GM19463 (cell line): ENCODE results near the gene WNK4.
"Not testable (repeated sequence)": the region's sequence is repeated elsewhere in the genome, so short reads cannot be mapped to it uniquely, and the experiment has no call there.

Source experiments
- ATAC-seq: cut with Tn5 transposase; IDR thresholded peaks from one replicate; pipeline ENCODE4 v1.9.1; 2021; ENCODE audit warnings: mild to moderate bottlenecking, moderate library complexity; ENCODE audit not compliant: unreplicated experiment

WNK4 gene

DNA sequence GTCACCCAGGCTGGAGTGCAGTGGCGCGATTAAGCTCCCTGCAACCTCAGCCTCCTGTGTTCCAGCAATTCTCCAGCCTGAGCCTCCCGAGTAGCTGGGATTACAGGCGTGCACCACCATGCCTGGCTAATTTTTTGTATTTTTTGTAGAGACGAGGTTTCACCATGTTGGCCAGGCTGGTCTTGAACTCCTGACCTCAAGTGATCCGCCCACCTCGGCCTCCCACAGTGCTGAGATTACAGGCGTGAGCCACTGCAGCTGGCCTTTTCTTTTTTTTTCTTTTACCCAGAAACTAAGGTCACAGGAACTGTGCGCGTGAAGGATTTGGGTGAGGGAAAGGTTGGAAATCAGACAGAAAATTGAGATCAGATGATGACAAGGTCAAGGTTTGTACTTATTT, 10.4 kb upstream of the WNK4 start:
- not testable (repeated sequence) for ATAC-seq

DNA sequence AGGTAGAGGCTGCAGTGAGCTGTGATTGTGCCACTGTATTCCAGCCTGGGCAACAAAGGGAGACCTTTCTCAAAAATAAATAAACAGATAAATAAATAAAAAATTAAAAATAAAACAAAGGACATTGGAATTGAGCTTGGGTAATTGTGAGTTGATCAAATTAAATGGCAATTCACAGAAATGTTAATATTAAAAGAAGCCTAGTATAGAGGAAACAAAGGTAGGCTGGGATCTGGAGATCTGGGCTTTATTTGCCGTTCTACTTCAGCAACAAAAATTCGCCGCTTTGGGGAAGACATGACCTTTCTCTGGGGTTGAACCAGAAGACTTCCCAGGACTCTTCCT, 7.5 kb upstream of the WNK4 start:
- no peak for ATAC-seq

DNA sequence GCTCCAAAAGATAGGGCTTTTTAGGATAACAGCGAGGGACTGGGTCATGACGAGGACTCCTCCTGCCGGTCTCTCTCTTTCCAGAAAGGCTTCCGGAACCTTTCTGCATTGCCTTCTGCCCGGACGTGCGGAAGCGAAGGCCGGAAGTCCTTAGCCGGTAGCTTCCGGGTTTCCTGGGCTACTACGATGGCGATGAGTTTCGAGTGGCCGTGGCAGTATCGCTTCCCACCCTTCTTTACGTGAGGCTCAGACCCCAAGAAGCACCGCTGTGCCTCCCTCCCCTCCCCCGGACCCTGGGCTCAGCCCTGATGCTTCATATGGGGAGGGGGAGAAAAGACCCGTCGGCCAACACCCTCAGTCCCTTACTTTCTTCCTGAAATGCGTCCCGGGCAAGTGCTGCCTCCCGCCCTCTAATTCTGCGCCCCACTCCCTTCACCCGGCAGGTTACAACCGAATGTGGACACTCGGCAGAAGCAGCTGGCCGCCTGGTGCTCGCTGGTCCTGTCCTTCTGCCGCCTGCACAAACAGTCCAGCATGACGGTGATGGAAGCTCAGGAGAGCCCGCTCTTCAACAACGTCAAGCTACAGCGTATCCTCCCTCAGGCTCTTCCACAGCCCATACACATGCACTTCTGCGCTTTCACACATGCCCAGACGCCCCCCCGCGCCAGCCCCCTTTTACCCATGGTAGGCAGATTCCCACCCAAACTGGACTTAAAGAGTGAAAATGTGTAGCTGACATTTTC, 6.9 kb upstream of the WNK4 start, which contains the start of gene VPS25:
Gene VPS25, plus strand, starts transcription at position 160 of the 746 bp plus-strand sequence. Its CDS starts 27 bp downstream, at position 187.
- ATAC-seq, result no peak

GRCh38 chr17:42774066-42774745, 6.2 kb upstream of the WNK4 start:
- ATAC-seq, result no peak

DNA sequence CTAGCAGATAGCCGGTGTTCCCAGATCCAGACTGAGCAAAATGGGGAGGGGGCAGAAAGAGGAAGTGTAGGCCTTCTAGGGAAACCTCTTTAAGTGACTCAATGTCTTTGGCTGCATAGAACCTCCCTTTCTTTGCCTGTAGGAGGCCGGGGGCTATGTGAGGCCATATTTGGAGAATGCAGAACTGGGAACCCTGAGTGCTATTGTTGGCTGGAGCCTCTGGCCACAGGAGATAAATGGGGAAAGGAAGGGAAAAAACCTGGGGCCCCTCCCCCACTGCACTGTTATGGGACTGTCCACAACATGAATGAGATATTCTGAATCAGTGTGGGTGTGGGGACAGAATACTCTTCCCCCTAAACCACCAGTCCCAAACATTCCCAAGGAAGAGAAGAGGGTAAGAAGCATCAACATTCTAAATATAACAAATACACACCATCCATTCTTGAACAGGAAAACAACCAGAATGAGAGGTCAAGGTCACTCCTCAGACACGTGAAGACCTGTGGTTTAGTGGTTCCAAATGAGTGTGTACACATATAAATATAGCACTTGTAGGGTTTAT, 4.8 kb upstream of the WNK4 start:
- no peak for ATAC-seq

DNA sequence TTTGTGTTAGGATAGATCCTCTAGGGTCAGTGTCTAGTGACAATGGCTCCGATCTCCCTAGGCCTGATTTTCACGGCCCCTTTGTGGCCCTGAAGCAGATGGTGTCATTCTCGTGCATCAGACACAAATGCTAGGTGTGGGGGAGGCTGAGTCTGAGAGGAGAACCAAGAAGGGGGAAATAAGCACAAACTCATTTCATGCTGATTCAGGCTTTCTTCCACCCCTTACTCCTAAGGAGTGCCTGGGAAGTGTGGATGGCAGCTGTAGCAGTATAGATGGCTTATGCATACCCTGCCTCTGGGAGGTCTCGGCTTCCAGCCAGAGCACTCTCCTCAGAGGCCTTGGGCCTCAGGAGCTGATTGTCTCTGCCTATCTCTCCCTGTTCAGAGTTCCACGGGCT, 1.8 kb upstream of the WNK4 start:
- no peak for ATAC-seq

DNA sequence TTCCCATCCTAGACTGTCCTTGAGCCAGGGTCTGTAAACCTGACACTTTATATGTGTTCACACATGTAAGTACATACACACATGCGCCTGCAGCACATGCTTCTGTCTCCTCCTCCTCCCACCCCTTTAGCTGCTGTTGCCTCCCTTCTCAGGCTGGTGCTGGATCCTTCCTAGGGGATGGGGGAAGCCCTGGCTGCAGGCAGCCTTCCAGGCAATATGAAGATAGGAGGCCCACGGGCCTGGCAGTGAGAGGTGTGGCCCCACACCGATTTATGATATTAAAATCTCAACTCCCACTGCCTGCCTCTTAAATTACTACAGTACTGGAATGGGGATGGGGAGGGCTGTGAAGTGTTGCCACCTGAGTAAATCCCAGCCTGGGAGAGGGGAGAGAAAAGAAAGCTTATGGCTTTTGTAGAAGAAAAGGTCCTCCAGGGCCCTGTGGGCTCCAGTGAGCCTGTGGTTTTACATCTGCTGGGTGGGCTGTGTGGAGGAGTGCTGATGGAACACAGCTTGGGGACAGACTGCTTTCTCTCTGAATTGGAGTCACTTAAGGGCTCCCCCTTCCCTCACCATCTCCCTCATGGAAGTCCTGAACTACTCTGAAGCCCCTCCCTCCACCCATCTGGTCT, 990 bp upstream of the WNK4 start:
- no peak for ATAC-seq

- ATAC-seq, result no peak
These were observed 635 bp downstream of the WNK4 start for GRCh38 chr17:42780851-42781638.

DNA sequence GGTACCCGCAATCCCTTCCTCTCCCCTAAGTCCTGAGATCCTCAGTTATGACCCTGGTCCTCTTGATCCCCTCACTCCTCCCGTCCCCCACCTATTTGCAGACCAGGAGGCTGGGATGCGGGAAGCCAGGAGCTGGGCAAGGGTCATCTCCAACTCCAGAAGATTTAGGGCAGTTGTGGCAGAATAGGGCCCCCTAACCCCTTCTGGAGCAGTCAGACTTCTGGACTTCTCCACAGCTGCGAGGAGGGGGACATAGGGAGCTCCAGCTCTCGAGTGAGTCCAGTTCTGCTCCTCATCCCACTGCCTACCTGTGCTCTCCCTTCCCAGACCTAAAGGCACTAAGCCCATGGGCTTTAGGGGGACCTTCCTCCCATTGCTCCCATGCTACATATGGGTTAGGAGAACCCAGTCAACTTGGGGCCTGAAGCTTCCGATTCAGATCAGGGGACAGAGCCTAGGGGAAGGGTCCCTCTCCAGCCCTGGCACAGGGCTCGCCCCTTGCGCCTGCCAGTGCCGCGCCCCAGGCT, 1.3 kb downstream of the WNK4 start:
- ATAC-seq, result no peak

DNA sequence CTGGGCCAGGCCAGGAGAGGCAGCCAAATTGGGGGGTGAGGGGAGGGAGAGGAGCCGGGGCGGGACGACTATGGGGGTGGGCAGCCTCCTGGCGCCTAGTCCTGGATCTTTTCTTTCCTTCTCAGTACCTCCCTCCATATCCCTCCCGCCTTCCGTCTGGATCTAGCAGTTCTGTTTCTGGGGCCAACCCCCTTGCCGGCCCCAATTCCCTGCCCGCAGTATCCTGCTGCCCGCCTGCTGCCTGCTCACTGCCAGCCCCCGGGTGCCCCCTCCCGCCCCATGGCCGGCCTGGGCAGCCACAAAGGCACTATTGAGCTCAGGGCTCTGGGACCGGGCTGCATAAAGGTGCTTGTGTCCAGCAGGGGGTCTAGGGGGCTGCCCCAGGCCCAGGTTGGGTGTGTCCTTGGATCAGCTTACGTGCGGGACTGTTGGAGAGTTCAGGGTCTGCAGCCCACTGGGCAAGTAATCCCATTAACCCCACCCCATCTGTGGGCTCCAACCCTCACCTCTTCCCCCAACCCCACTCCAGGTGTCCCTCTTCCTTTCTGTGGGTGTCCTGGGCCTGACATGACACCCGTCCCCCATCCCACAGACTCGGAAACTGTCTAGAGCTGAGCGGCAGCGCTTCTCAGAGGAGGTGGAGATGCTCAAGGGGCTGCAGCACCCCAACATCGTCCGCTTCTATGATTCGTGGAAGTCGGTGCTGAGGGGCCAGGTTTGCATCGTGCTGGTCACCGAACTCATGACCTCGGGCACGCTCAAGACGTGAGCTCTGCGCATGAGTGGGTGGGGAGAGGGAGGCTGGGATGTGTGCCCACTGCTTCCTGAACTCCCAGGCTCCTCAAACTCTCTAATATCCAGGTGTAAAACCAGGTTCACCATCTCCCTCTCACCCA, 2.0 kb downstream of the WNK4 start:
- ATAC-seq, result no peak

DNA sequence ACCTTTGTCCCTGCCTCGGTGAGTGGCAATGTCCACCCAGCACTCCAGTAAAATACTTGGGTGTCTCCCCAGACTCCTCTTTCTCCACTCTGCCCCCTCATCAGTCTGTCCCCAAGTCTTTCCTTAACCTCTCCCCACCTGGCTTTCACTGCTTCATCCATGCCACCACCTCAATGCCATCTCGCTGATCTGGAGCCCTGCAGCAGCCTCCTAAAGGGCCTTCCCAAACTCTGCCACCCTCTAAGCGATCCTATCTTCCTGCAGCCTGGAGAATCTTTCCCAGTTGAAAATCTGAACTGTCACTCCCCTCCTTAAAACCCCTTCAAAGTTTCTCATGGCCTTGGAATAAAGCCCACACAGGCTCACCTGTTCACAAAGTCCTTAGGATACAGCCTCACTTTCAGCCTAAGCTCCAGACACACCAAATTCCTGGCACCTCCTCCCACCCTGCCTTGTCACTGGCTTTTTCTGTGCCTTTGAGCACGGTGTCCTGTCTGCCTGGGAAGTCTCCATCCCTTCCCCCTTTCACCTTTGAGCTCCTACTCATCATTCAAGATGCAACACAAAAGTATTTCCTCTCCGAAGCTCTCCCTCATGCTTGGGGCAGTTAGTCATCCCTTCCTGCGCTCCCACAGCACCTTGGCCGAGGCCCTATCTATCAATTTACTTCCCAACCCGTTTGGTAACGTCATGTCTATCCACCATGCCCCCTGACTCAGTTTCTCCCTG, 2.8 kb downstream of the WNK4 start:
- ATAC-seq, result no peak

DNA sequence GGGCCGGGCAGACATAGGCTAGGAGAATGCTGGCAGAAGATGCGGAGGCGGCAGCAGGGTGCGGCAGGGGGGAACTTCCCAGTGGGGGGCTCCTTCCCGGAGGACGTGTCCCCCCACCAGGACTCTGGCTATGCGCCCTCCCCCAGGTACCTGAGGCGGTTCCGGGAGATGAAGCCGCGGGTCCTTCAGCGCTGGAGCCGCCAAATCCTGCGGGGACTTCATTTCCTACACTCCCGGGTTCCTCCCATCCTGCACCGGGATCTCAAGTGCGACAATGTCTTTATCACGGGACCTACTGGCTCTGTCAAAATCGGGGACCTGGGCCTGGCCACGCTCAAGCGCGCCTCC, 3.4 kb downstream of the WNK4 start:
- ATAC-seq, result no peak

DNA sequence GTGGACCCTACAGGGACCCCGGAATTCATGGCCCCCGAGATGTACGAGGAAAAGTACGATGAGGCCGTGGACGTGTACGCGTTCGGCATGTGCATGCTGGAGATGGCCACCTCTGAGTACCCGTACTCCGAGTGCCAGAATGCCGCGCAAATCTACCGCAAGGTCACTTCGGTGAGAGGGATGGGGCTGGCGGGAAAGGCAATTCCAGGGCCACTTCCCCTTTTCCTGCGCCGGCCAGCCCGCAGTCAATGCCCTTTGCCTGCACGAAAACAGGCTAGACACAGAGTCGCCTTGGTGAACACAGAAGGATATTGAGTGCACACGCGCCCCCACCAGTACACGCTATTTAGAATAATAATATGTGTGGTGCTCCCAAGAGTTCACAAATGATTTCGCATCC, 4.0 kb downstream of the WNK4 start:
- ATAC-seq, result no peak

GRCh38 chr17:42784811-42785592, 4.6 kb downstream of the WNK4 start:
- no peak for ATAC-seq

DNA sequence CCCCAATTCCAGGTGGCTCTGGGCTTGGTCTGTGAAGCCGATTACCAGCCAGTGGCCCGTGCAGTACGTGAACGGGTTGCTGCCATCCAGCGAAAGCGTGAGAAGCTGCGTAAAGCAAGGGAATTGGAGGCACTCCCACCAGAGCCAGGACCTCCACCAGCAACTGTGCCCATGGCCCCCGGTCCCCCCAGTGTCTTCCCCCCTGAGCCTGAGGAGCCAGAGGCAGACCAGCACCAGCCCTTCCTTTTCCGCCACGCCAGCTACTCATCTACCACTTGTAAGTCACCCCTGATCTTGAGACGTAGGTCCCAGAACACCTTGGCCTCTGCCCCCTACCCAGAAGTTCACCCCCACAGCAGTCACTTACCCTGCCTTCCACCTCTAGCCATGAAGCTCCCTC, 6.9 kb downstream of the WNK4 start:
- ATAC-seq, result no peak

- no peak for ATAC-seq
These were observed 11.5 kb downstream of the WNK4 start for GRCh38 chr17:42791948-42792347.

GRCh38 chr17:42792545-42792944, 12.1 kb downstream of the WNK4 start:
- no peak for ATAC-seq

- ATAC-seq, result no peak
These were observed 14.7 kb downstream of the WNK4 start for GRCh38 chr17:42795061-42795460.
